ENCODE data around the gene ASTN2.

ASTN2 gene

GRCh38 chr9:116574027-116574679 is 840.7 kb downstream of the ASTN2 start:
- H3K4me3 ChIP-seq (ENCODE audit: low read depth, low read length) = no peak overlapping the region
- no peak for TF ChIP-seq CTCF (IDR thresholded peaks at IDR 0.05; ENCODE audit: low read depth, low read length)

- TF ChIP-seq CTCF (IDR thresholded peaks at IDR 0.05; ENCODE audit: low read depth, low read length) = peak; percentile 84
- no peak overlapping the region for H3K4me3 ChIP-seq (ENCODE audit: low read depth, low read length)
These were observed 842.6 kb downstream of the ASTN2 start for GRCh38 chr9:116572095-116572748.

DNA sequence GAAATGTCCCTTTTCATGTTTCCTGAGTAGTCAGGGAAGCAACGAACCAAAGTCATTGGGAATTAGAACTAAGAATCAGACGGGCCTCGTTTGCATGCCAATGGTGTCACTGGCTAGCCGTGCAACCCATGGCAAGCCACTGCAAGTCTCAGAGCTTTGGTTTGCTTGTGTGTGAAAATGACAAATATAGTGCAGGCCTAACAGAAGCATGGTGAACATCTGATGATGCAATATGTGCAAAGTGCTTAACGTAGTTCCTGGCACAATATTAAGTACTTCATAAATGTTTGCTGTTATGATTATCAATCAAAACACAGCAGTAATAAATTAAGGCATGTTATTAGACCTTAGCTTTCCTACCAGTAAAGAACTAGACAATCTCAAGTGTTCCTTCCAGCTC is 845.7 kb downstream of the ASTN2 start:
- H3K4me3 ChIP-seq (ENCODE audit: low read depth, low read length) = no peak overlapping the region
- no peak for TF ChIP-seq CTCF (IDR thresholded peaks at IDR 0.05; ENCODE audit: low read depth, low read length)

DNA sequence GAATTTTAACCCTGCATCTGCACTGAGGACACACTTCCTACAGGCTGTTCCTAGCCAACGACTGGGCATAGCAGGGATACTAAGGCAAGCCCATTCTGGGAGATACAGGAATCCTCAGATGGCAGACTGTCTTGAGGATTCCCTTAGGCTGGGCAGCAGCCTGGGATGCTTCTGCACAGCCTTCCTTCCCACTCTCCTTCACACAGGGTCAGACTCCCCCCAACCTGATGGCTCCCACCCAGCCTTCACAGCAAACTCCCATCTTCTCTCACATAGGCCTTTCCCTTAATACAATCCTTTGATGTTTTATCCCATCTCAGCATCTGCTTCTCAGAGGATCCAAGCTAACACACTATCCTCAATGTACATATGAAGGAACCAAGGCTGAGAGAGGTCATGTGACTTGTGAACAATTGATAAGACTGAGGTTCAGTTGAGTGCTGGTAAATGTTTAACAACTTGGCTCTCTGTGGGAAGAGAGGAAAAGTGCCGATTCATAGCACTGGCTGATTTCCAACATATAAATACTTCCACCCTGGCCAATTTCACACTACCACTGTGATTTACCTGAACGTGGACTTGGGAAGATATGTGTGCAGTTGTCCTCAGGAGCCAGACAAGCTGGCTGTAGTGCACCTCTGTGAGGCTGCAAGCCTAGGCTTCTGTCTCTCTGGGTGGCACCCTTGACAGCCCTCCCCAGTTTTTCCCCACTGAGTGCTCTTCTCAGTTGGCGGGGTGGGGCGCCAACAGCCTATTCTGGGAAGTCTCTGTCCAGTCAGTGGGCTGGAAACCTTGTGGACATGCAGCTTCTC is 848.0 kb downstream of the ASTN2 start:
- no peak for TF ChIP-seq CTCF (IDR thresholded peaks at IDR 0.05; ENCODE audit: low read depth, low read length)
- no peak overlapping the region for H3K4me3 ChIP-seq (ENCODE audit: low read depth, low read length)

DNA sequence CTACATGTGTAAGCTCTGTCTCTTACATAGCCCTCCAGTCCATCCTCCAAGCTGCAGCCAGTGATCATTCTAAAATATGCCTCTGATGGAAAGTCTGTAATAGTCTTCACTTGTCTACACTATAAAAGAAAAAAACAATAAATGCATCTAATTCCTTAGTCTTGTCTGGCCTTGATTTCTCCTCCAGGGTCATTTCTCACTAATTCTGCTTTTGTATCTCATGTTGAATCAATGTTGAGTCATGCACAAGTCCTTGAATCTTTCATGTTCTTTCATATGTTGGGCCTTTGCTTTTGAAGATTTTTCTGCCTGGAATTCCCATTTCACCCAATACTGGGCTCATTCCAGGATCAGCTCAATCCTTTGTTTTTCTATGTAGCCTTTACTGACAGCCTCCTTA is 848.9 kb downstream of the ASTN2 start:
- no peak overlapping the region for H3K4me3 ChIP-seq (ENCODE audit: low read depth, low read length)
- TF ChIP-seq CTCF (IDR thresholded peaks at IDR 0.05; ENCODE audit: low read depth, low read length) = no peak

GRCh38 chr9:116564266-116564793 is 850.5 kb downstream of the ASTN2 start:
- TF ChIP-seq CTCF (IDR thresholded peaks at IDR 0.05; ENCODE audit: low read depth, low read length) = no peak
- H3K4me3 ChIP-seq (ENCODE audit: low read depth, low read length) = no peak overlapping the region
